Thyroid gland (tissue), 4 donors: ENCODE data around the gene PARM1. TPM values are rescaled to one million over a fixed set of nuclear protein-coding genes. Genes with fewer than 3 reads are reported as not detected.
"Not testable (repeated sequence)": the region's sequence is repeated elsewhere in the genome, so short reads cannot be mapped to it uniquely, and the experiment has no call there.

Experiments used
- DNase-seq, 2 donors: peaks; one replicate each; pipeline ENCODE4 v3.0.0-alpha.2; 2019
- H3K27ac ChIP-seq, 3 donors: fragments of 200-600 bp; sonication (generic); 1 replicate in 2 of 3; 2 replicates in 1 of 3; pipeline ENCODE4 v1.5.1; 2016 to 2019; ENCODE audit warnings: mild to moderate bottlenecking in 1 of 3, moderate library complexity in 1 of 3
- H3K27me3 ChIP-seq: fragments of 200-600 bp; sonication (generic); one replicate; pipeline ENCODE4 v1.5.1; 2019
- H3K36me3 ChIP-seq, 2 donors: fragments of 200-600 bp; sonication (generic); one replicate each; pipeline ENCODE4 v1.5.1; 2016 to 2019
- H3K4me1 ChIP-seq, 2 donors: fragments of 200-600 bp; sonication (generic); one replicate each; pipeline ENCODE4 v1.5.1; 2017 to 2019
- H3K4me3 ChIP-seq, 3 donors: fragments of 200-600 bp; sonication (generic); replicated peaks in 1 of 3; 1 replicate in 2 of 3; 2 replicates in 1 of 3; pipeline ENCODE4 v1.5.1; 2016; ENCODE audit warnings: mild to moderate bottlenecking in 1 of 3
- H3K9me3 ChIP-seq: fragments of 200-600 bp; sonication (generic); one replicate; pipeline ENCODE4 v1.5.1; 2017
- POLR2A ChIP-seq, 2 donors: fragments of 450-650 bp; IDR thresholded peaks; one replicate each; pipeline ENCODE4 v1.6.1; 2017; ENCODE audit warnings: antibody characterized with exemption in 2 of 2, mild to moderate bottlenecking in 2 of 2, moderate library complexity in 1 of 2
- WGBS, 2 donors: methylation state at CpG; one replicate each; pipeline ENCODE4 v1.1.5; 2017; 5-methylcytosine and 5-hydroxymethylcytosine counted together
- intact Hi-C: fragments of 100-400 bp; cut with DNase I; formaldehyde crosslinking; loops from one replicate; pipeline ENCODE4 v1.15.1; 2023
- total RNA-seq, 4 donors: library from RNA; depleted of rRNA; stranded (reverse); fragments of >200 nt; gene quantifications; one replicate each; pipeline ENCODE4 v1.2.3, GENCODE V29; 2016
- TF ChIP-seq, protein P1 (sequence below), 6 experiments: fragments of 200-600 bp in 3 of 6; fragments of 450-650 bp in 3 of 6; sonication (generic) in 3 of 6; IDR thresholded peaks; one replicate each; pipeline ENCODE4 v1.5.1; 2016 to 2019; ENCODE audit warnings: antibody characterized with exemption in 6 of 6, mild to moderate bottlenecking in 2 of 6, inconsistent platforms in 1 of 6, moderate library complexity in 1 of 6

The PARM1 gene
- total RNA-seq, 4 donors from 2014 or later, result 319 to 575 (median 470) TPM

DNA sequence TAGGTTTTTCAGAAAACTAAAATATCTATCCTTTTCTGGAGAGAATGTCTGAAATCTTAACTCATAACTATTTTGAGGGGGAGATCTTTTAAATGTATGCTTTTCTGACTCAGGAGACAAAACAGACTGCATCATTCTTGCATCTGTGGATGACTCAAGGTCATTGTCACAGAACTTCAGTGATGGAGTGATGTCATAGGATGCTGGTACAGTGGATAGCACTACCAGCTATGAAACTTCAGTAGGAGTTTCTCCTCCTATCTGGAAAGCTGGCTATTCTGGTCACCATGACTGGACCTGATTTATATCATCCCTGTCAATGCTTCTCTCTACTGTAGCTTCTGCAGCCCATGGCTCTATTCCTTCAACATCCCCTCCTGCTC is 50.3 kb downstream of the PARM1 start:
- no peak for DNase-seq

DNA sequence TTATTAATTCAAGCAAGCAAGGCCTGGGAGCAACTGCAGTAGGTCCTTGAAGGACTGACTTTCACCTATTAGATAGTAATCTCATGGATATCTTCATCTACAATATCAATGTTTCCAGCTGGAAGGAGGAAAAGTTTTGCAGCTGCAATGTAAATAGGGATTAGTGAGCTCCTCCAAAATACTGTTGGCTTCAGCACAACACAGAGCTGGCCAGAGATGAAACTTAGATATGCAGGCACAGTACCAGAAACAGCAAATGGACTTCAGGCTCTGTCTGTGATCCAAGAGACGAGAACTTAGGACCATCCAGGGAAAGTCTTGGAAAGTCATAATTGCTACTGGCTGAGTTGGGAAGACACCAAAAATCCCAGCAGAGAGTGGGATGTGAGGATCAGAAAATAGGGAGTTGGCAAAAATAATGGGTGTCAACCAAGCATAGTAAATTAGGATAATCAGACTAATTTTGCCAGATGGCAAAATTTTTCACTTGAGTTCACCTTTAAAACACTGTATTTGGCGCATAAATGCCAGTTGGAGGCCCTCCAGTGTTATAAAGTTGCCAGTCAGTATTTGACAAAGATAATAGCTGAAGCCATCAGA is 57.5 kb downstream of the PARM1 start:
- no peaks in the 10 kb centered on the region for H3K36me3 ChIP-seq
- no peak for TF ChIP-seq POLR2A (IDR thresholded peaks at IDR 0.05)
- TF ChIP-seq, protein P1, sequence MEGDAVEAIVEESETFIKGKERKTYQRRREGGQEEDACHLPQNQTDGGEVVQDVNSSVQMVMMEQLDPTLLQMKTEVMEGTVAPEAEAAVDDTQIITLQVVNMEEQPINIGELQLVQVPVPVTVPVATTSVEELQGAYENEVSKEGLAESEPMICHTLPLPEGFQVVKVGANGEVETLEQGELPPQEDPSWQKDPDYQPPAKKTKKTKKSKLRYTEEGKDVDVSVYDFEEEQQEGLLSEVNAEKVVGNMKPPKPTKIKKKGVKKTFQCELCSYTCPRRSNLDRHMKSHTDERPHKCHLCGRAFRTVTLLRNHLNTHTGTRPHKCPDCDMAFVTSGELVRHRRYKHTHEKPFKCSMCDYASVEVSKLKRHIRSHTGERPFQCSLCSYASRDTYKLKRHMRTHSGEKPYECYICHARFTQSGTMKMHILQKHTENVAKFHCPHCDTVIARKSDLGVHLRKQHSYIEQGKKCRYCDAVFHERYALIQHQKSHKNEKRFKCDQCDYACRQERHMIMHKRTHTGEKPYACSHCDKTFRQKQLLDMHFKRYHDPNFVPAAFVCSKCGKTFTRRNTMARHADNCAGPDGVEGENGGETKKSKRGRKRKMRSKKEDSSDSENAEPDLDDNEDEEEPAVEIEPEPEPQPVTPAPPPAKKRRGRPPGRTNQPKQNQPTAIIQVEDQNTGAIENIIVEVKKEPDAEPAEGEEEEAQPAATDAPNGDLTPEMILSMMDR (IDR thresholded peaks at IDR 0.05), result no peak
- WGBS, 2 donors, result 71 to 89% methylated on average over 2 of the region's 2 CpGs
- no peak for DNase-seq
- H3K4me3 ChIP-seq, result no peak overlapping the region
- no peak overlapping the region for H3K27ac ChIP-seq
- intact Hi-C loops, result no loop called here
- no peaks in the 10 kb centered on the region for H3K9me3 ChIP-seq
- H3K4me1 ChIP-seq, result peaks cover 7 to 9% of the 10 kb centered on the region in 2 donors
- H3K27me3 ChIP-seq, result no peaks in the 10 kb centered on the region

More for the DNA sequence above, 50.3 kb downstream of the PARM1 start:
- H3K27ac ChIP-seq, result no peak overlapping the region
- intact Hi-C loops, result no loop called here
- H3K36me3 ChIP-seq, result no peaks in the 10 kb centered on the region
- TF ChIP-seq, protein P1 (IDR thresholded peaks at IDR 0.05), result no peak
- no peak for TF ChIP-seq POLR2A (IDR thresholded peaks at IDR 0.05)
- H3K4me1 ChIP-seq, result peaks cover 0 to 4% of the 10 kb centered on the region in 2 donors
- H3K4me3 ChIP-seq, result no peak overlapping the region
- no peaks in the 10 kb centered on the region for H3K27me3 ChIP-seq
- H3K9me3 ChIP-seq, result no peaks in the 10 kb centered on the region

DNA sequence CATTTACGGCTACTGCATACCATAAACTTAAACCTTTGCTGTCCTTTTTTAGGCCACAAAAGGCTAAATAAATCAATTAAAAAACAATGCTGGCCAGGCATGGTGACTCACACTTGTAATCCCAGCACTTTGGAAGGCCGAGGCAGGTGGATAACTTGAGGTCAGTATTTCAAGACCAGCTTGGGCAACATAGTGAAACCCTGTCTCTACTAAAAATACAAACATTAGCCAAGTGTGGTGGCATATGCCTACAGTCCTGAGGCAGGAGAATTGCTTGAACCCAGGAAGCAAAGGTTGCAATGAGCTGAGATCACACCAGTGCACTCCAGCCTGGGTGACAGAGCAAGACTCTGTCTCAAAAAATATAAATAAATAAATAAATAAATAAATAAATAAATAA is 61.5 kb downstream of the PARM1 start:
- intact Hi-C loops, H3K4me3 ChIP-seq, H3K27ac ChIP-seq, DNase-seq, H3K36me3 ChIP-seq, H3K9me3 ChIP-seq, H3K27me3 ChIP-seq: not testable (repeated sequence)
- 91 to 100% methylated on average over 2 of the region's 2 CpGs for WGBS, 2 donors
- H3K4me1 ChIP-seq, result peaks cover 5 to 10% of the 10 kb centered on the region in 2 donors

DNA sequence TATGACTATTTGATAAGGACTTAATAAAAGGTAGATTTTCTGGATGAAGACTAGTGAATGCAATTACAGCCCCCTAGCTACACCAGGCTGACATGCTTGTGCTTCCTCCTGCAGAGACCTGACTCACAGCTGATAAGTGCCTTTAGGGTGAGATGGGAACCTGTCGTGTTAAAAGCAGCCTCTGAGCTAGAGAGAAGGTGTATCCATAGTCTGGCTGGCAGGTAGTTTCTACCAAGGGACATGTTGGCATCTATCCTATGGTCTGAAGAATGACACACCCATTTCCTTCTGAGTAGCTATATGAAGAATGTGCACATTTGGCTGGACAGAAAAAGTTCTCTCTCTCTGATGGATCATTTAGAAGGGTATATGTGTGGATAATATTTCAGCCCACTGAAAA is 64.1 kb downstream of the PARM1 start:
- Histone ChIP-seq H3K4me1 (peaks cover 3 to 10% of the 10 kb centered on the region in 2 donors), H3K9me3 (no peaks in the 10 kb centered on the region), H3K27ac (no peak overlapping the region), H3K4me3 (no peak overlapping the region), H3K27me3 (no peaks in the 10 kb centered on the region), H3K36me3 (no peaks in the 10 kb centered on the region)
- intact Hi-C loops, result no loop called here
- 53 to 54% methylated on average over 1 of the region's 1 CpG for WGBS, 2 donors
- no peak for DNase-seq
- TF ChIP-seq, protein P1 (IDR thresholded peaks at IDR 0.05), result no peak
- TF ChIP-seq POLR2A (IDR thresholded peaks at IDR 0.05), result no peak

DNA sequence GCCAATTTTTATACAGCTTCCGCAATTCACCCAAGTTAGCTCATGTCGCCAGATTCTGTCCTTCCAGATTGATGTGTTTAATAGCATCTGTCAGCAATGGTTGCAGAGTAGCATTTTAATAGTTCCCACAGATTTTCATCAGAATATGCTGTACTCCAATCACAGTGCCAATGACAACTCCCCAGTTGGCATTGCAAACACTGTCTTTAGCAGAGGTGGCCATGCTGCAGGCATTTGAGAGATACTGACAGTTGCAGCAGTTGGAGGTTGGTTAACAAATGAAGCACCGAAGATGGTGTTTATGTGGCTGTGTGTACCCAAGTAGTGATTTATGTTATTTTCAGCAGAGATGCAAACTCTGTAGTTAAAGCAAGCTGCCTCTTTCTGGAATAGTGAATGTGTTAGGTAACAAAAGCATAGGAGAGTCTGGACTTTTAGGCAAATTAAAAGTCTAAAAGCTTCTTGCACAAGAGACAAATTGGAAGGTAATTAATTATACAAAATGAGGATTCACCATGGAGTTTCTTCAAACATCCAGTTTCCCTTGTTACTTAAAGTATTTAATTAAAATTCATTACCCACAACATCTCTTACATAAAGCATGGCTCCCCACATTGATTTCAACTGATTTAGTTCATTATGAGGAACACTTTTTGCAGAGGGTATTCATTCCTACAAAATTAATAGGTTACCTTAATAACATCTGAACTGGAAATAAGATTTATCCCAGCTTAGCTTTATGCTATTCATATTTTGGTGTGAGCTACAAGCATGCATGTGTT is 65.2 kb downstream of the PARM1 start:
- no peak for DNase-seq
- no peaks in the 10 kb centered on the region for H3K36me3 ChIP-seq
- no peaks in the 10 kb centered on the region for H3K9me3 ChIP-seq
- no peaks in the 10 kb centered on the region for H3K27me3 ChIP-seq
- 90 to 91% methylated on average over 3 of the region's 3 CpGs for WGBS, 2 donors
- no peak overlapping the region for H3K27ac ChIP-seq
- no peak for TF ChIP-seq POLR2A (IDR thresholded peaks at IDR 0.05)
- TF ChIP-seq, protein P1 (IDR thresholded peaks at IDR 0.05), result no peak
- H3K4me3 ChIP-seq, result no peak overlapping the region
- H3K4me1 ChIP-seq, result peaks cover 3 to 18% of the 10 kb centered on the region in 2 donors
- intact Hi-C loops, result no loop called here
